ENCODE data around the gene MACROD1. TPM values are rescaled to one million over a fixed set of nuclear protein-coding genes. Genes with fewer than 3 reads are reported as not detected.
"Not testable (repeated sequence)": the region's sequence is repeated elsewhere in the genome, so short reads cannot be mapped to it uniquely, and the experiment has no call there.

The MACROD1 gene
- total RNA-seq, 1 donor from 2014 or later, result 9.3 TPM

GRCh38 chr11:64185693-64186491 lies 20.0 kb upstream of the MACROD1 start, which contains the start of gene STIP1:
Gene STIP1, plus strand, starts transcription at chr11:64186171. Its CDS starts 91 bp downstream, at chr11:64186262.
- peak; percentile 100 for DNase-seq (ENCODE audit: low read depth)

- peak; percentile 61 for DNase-seq (ENCODE audit: low read depth)
These were observed 19.3 kb upstream of the MACROD1 start for GRCh38 chr11:64185175-64185692.

- DNase-seq (ENCODE audit: low read depth), result no peak
These were observed 18.0 kb upstream of the MACROD1 start for GRCh38 chr11:64183890-64184289.

- peak; percentile 89 for DNase-seq (ENCODE audit: low read depth)
These were observed 15.8 kb upstream of the MACROD1 start for GRCh38 chr11:64181506-64182411.

GRCh38 chr11:64180891-64181290 lies 15.0 kb upstream of the MACROD1 start:
- DNase-seq (ENCODE audit: low read depth), result no peak

- no peak for DNase-seq (ENCODE audit: low read depth)
These were observed 13.2 kb upstream of the MACROD1 start for GRCh38 chr11:64178951-64179639.

GRCh38 chr11:64178203-64178602 lies 12.3 kb upstream of the MACROD1 start:
- DNase-seq (ENCODE audit: low read depth), result no peak

- no peak for DNase-seq (ENCODE audit: low read depth)
These were observed 10.8 kb upstream of the MACROD1 start for GRCh38 chr11:64176751-64177150.

GRCh38 chr11:64173616-64174355 lies 7.9 kb upstream of the MACROD1 start:
- no peak for DNase-seq (ENCODE audit: low read depth)

GRCh38 chr11:64170419-64170818 lies 4.5 kb upstream of the MACROD1 start:
- no peak for DNase-seq (ENCODE audit: low read depth)

- no peak for DNase-seq (ENCODE audit: low read depth)
These were observed 452 bp downstream of the MACROD1 start for GRCh38 chr11:64165481-64165841.

GRCh38 chr11:64164392-64165312 lies 1.3 kb downstream of the MACROD1 start:
- DNase-seq (ENCODE audit: low read depth), result no peak

- DNase-seq (ENCODE audit: low read depth), result no peak
These were observed 2.0 kb downstream of the MACROD1 start for GRCh38 chr11:64163951-64164350.

GRCh38 chr11:64162769-64163168 lies 3.1 kb downstream of the MACROD1 start:
- DNase-seq (ENCODE audit: low read depth), result not testable (repeated sequence)

- DNase-seq (ENCODE audit: low read depth), result no peak
These were observed 4.9 kb downstream of the MACROD1 start for GRCh38 chr11:64161037-64161436.

GRCh38 chr11:64157631-64158394 lies 8.1 kb downstream of the MACROD1 start:
- no peak for DNase-seq (ENCODE audit: low read depth)

- DNase-seq (ENCODE audit: low read depth), result no peak
These were observed 9.5 kb downstream of the MACROD1 start for GRCh38 chr11:64156235-64157011.

GRCh38 chr11:64153812-64154211 lies 12.1 kb downstream of the MACROD1 start:
- DNase-seq (ENCODE audit: low read depth), result no peak
